Mesenchymal stem cell (in vitro differentiated cells and primary cell): ENCODE data around the gene SLC12A7.

ENCODE experiments used
- DNase-seq: peaks from one replicate; pipeline ENCODE4 v3.0.0-alpha.2; 2013
- H2AFZ ChIP-seq: one replicate; pipeline ENCODE4 v1.6.1; 2013; ENCODE audit warnings: low read depth, mild to moderate bottlenecking, control low read depth, inconsistent platforms, low read length, moderate library complexity
- H2AK5ac ChIP-seq: 2 replicates; pipeline ENCODE4 v1.6.1; 2013; ENCODE audit warnings: low read length, moderate library complexity, mild to moderate bottlenecking, inconsistent platforms; ENCODE audit not compliant: severe bottlenecking
- H2BK120ac ChIP-seq: one replicate; pipeline ENCODE4 v1.6.1; 2013; ENCODE audit warnings: low read depth, mild to moderate bottlenecking, inconsistent platforms, low read length, moderate library complexity
- H2BK12ac ChIP-seq, 2 experiments: one replicate each; pipeline ENCODE4 v1.6.1; 2013; ENCODE audit warnings: inconsistent platforms in 2 of 2, low read length in 2 of 2, mild to moderate bottlenecking in 2 of 2, moderate library complexity in 2 of 2, control low read depth in 1 of 2
- H2BK15ac ChIP-seq: one replicate; pipeline ENCODE4 v1.6.1; 2013; ENCODE audit warnings: mild to moderate bottlenecking, low read depth, inconsistent platforms; ENCODE audit not compliant: poor library complexity, severe bottlenecking
- H2BK5ac ChIP-seq: 2 replicates; pipeline ENCODE4 v1.6.1; 2013; ENCODE audit warnings: low read depth, mild to moderate bottlenecking, low read length, control low read depth, inconsistent platforms; ENCODE audit not compliant: poor library complexity, severe bottlenecking
- H3K14ac ChIP-seq, 2 experiments: one replicate each; pipeline ENCODE4 v1.6.1; 2013; ENCODE audit warnings: inconsistent platforms in 2 of 2, low read length in 2 of 2, control low read depth in 1 of 2, mild to moderate bottlenecking in 1 of 2, moderate library complexity in 1 of 2
- H3K18ac ChIP-seq, 2 experiments: one replicate each; pipeline ENCODE4 v1.6.1; 2013; ENCODE audit warnings: inconsistent platforms in 2 of 2, low read length in 2 of 2, control low read depth in 1 of 2, low read depth in 1 of 2, mild to moderate bottlenecking in 1 of 2
- H3K23ac ChIP-seq, 2 experiments: one replicate each; pipeline ENCODE4 v1.6.1; 2013; ENCODE audit warnings: inconsistent platforms in 2 of 2, low read length in 2 of 2, mild to moderate bottlenecking in 2 of 2, moderate library complexity in 2 of 2, control low read depth in 1 of 2
- H3K27ac ChIP-seq: 2 replicates; pipeline ENCODE4 v1.5.1; 2013; ENCODE audit warnings: mild to moderate bottlenecking, moderate library complexity, low read length, control low read depth, inconsistent platforms; ENCODE audit not compliant: poor library complexity, severe bottlenecking
- H3K27me3 ChIP-seq, 2 experiments: 2 replicates each; pipeline versions ENCODE4 v1.6.1 to v1.7.0; 2013; ENCODE audit warnings: low read length in 2 of 2, mild to moderate bottlenecking in 2 of 2, moderate library complexity in 2 of 2, control low read depth in 1 of 2, inconsistent platforms in 1 of 2; ENCODE audit not compliant: control insufficient read depth in 1 of 2, insufficient read depth in 1 of 2
- H3K36me3 ChIP-seq, 2 experiments: 2 replicates each; pipeline versions ENCODE4 v1.6.1 to v1.7.0; 2013; ENCODE audit warnings: low read length in 2 of 2, control low read depth in 1 of 2, inconsistent platforms in 1 of 2, low read depth in 1 of 2, mild to moderate bottlenecking in 1 of 2; ENCODE audit not compliant: insufficient read depth in 2 of 2, control insufficient read depth in 1 of 2
- H3K4ac ChIP-seq, 2 experiments: one replicate each; pipeline ENCODE4 v1.6.1; 2013; ENCODE audit warnings: inconsistent platforms in 2 of 2, low read length in 2 of 2, mild to moderate bottlenecking in 2 of 2, moderate library complexity in 2 of 2, control low read depth in 1 of 2, low read depth in 1 of 2
- H3K4me1 ChIP-seq: 2 replicates; pipeline ENCODE4 v1.6.1; 2013; ENCODE audit warnings: low read depth, low read length, control low read depth; ENCODE audit not compliant: control insufficient read depth, insufficient read depth
- H3K4me2 ChIP-seq: 2 replicates; pipeline ENCODE4 v1.6.1; 2013; ENCODE audit warnings: low read length, mild to moderate bottlenecking, inconsistent platforms; ENCODE audit not compliant: poor library complexity, severe bottlenecking
- H3K4me3 ChIP-seq, 2 experiments: 2 replicates each; pipeline versions ENCODE4 v1.5.1 to v1.7.0; 2013; ENCODE audit warnings: low read length in 2 of 2, mild to moderate bottlenecking in 2 of 2, control low read depth in 1 of 2, low read depth in 1 of 2; ENCODE audit not compliant: insufficient read depth in 1 of 2
- H3K79me1 ChIP-seq: replicated peaks from 2 replicates; pipeline ENCODE4 v1.6.1; 2013; ENCODE audit warnings: mild to moderate bottlenecking, control low read depth, low read length, inconsistent platforms; ENCODE audit not compliant: poor library complexity, severe bottlenecking
- H3K9ac ChIP-seq: 2 replicates; pipeline ENCODE4 v1.7.0; 2013; ENCODE audit warnings: mild to moderate bottlenecking, low read length, moderate library complexity
- H3K9me3 ChIP-seq: 2 replicates; pipeline ENCODE4 v1.7.0; 2013; ENCODE audit warnings: mild to moderate bottlenecking, low read length; ENCODE audit not compliant: control insufficient read depth
- H4K8ac ChIP-seq: one replicate; pipeline ENCODE4 v1.6.1; 2013; ENCODE audit warnings: inconsistent platforms, mild to moderate bottlenecking, low read length, moderate library complexity
- H4K91ac ChIP-seq: one replicate; pipeline ENCODE4 v1.6.1; 2013; ENCODE audit warnings: mild to moderate bottlenecking, low read length, inconsistent platforms
- WGBS: methylation state at CpG from one replicate; pipeline ENCODE4 v1.1.7; 2013; ENCODE audit warnings: mixed read lengths; 5-methylcytosine and 5-hydroxymethylcytosine counted together

The SLC12A7 gene

GRCh38 chr5:1133510-1134201 is 21.8 kb upstream of the SLC12A7 start:
- H3K36me3 ChIP-seq = no peaks in the 10 kb centered on the region
- H2BK120ac ChIP-seq = no peak overlapping the region
- H3K23ac ChIP-seq = no peak overlapping the region
- peaks cover 6% of the 10 kb centered on the region for H3K4me1 ChIP-seq
- H4K91ac ChIP-seq = no peak overlapping the region
- peaks cover 61 to 68% of the 10 kb centered on the region in 2 experiments for H3K27me3 ChIP-seq
- no peak overlapping the region for H3K4me3 ChIP-seq
- H2AK5ac ChIP-seq = no peak overlapping the region
- H3K27ac ChIP-seq = no peak overlapping the region
- DNase-seq = no peak
- H3K9ac ChIP-seq = no peak overlapping the region
- H3K18ac ChIP-seq = no peak overlapping the region
- H3K9me3 ChIP-seq = no peaks in the 10 kb centered on the region
- 73% methylated on average over 17 of the region's 17 CpGs for WGBS
- H3K4me2 ChIP-seq = no peak overlapping the region
- peak overlapping the region in 1 of 2 experiments; percentile 11 for H3K4ac ChIP-seq
- H2AFZ ChIP-seq = no peak overlapping the region
- H2BK15ac ChIP-seq = no peak overlapping the region
- no peak overlapping the region for H3K14ac ChIP-seq
- no peak overlapping the region for H4K8ac ChIP-seq
- H2BK12ac ChIP-seq = no peak overlapping the region
- H3K79me1 ChIP-seq = no peaks in the 10 kb centered on the region
- no peak overlapping the region for H2BK5ac ChIP-seq

DNA sequence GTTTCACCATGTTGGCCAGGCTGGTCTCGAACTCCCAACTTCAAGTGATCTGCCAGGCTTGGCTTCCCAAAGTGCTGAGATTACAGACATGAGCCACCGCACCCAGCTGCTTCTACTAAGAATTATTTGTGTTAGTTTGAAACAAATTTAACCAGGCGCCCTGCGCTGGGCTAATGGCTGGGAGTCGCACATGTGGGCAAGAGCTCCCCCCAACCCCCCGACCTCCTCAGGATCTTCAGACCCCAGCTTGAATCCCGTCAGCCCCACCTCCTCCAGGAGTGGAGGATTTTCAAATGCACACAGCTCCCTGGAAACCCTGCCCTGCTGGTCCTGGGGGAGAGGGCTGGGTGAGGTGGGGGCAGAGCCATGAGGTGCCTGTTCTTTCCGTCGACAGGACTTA is 21.2 kb upstream of the SLC12A7 start:
- Histone ChIP-seq H3K9me3 (no peaks in the 10 kb centered on the region), H2BK12ac (no peak overlapping the region), H3K79me1 (no peaks in the 10 kb centered on the region), H3K27ac (no peak overlapping the region), H3K4me1 (peaks cover 6% of the 10 kb centered on the region), H4K8ac (no peak overlapping the region), H3K27me3 (peaks cover 64 to 73% of the 10 kb centered on the region in 2 experiments), H3K4me3 (no peak overlapping the region), H2AK5ac (no peak overlapping the region), H3K23ac (no peak overlapping the region), H3K14ac (no peak overlapping the region), H3K36me3 (no peaks in the 10 kb centered on the region), H2BK5ac (no peak overlapping the region), H2BK15ac (peak overlapping the region; percentile 2), H3K9ac (no peak overlapping the region), H2AFZ (no peak overlapping the region), H3K18ac (no peak overlapping the region), H3K4ac (no peak overlapping the region), H4K91ac (no peak overlapping the region), H2BK120ac (no peak overlapping the region), H3K4me2 (no peak overlapping the region)
- 89% methylated on average over 7 of the region's 9 CpGs for WGBS
- DNase-seq = no peak

GRCh38 chr5:1132570-1132969 is 20.7 kb upstream of the SLC12A7 start:
- H3K4ac ChIP-seq = no peak overlapping the region
- H3K9ac ChIP-seq = no peak overlapping the region
- no peak overlapping the region for H2BK12ac ChIP-seq
- H3K36me3 ChIP-seq = no peaks in the 10 kb centered on the region
- H3K4me2 ChIP-seq = no peak overlapping the region
- no peak overlapping the region for H4K91ac ChIP-seq
- no peaks in the 10 kb centered on the region for H3K79me1 ChIP-seq
- no peak overlapping the region for H3K18ac ChIP-seq
- H3K27me3 ChIP-seq = peaks cover 68 to 78% of the 10 kb centered on the region in 2 experiments
- H3K9me3 ChIP-seq = no peaks in the 10 kb centered on the region
- no peak overlapping the region for H4K8ac ChIP-seq
- H3K4me1 ChIP-seq = peaks cover 6% of the 10 kb centered on the region
- no peak overlapping the region for H2BK15ac ChIP-seq
- H2BK5ac ChIP-seq = no peak overlapping the region
- no peak overlapping the region for H3K4me3 ChIP-seq
- H2AFZ ChIP-seq = no peak overlapping the region
- H2AK5ac ChIP-seq = no peak overlapping the region
- DNase-seq = no peak
- no peak overlapping the region for H3K27ac ChIP-seq
- no peak overlapping the region for H3K23ac ChIP-seq
- no peak overlapping the region for H3K14ac ChIP-seq
- WGBS = 96% methylated on average over 8 of the region's 8 CpGs
- no peak overlapping the region for H2BK120ac ChIP-seq

DNA sequence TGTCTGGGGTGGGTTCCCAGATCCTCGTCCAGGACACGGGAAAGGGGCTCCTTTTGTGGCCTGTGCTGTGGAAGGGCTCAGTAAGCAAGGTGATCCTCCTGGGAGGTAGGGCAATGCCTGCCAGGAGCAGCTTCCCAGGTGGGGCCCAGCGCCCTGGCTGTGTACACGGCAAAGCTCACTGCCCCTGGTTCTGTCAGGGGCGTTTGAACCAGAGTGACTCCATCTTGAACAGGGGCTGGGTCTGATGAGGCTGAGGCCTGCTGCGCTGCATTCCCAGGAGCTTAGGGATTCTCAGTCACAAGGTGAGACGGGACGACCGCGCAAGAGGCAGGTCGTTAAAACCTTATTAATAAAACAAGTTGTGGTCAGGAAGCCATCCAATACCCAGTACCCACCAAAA is 19.9 kb upstream of the SLC12A7 start:
- no peak overlapping the region for H3K27ac ChIP-seq
- no peak overlapping the region for H3K4me2 ChIP-seq
- no peak overlapping the region for H3K23ac ChIP-seq
- H4K91ac ChIP-seq = no peak overlapping the region
- no peak overlapping the region for H4K8ac ChIP-seq
- H2BK15ac ChIP-seq = peak overlapping the region; percentile 71
- H3K36me3 ChIP-seq = no peaks in the 10 kb centered on the region
- peak overlapping the region in 1 of 2 experiments; percentile 1 for H2BK12ac ChIP-seq
- H3K4ac ChIP-seq = no peak overlapping the region
- no peak overlapping the region for H2AK5ac ChIP-seq
- no peak overlapping the region for H3K9ac ChIP-seq
- WGBS = 97% methylated on average over 11 of the region's 11 CpGs
- no peaks in the 10 kb centered on the region for H3K9me3 ChIP-seq
- peaks cover 6% of the 10 kb centered on the region for H3K4me1 ChIP-seq
- H2BK5ac ChIP-seq = no peak overlapping the region
- no peak overlapping the region for H2AFZ ChIP-seq
- no peaks in the 10 kb centered on the region for H3K79me1 ChIP-seq
- no peak for DNase-seq
- H2BK120ac ChIP-seq = no peak overlapping the region
- no peak overlapping the region for H3K14ac ChIP-seq
- H3K27me3 ChIP-seq = peaks cover 68 to 75% of the 10 kb centered on the region in 2 experiments
- no peak overlapping the region for H3K4me3 ChIP-seq
- no peak overlapping the region for H3K18ac ChIP-seq
